CD1c-positive myeloid dendritic cell (primary cell): ENCODE results near the gene FRMD1.

Source experiments
- DNase-seq: peaks from one replicate; pipeline ENCODE4 v3.0.0-alpha.2; 2016; ENCODE audit errors: extremely low spot score

The FRMD1 gene

GRCh38 chr6:168043193-168043847 is 35.7 kb downstream of the FRMD1 start:
- DNase-seq = no peak

GRCh38 chr6:168042426-168043192 is 36.4 kb downstream of the FRMD1 start:
- DNase-seq = no peak

- no peak for DNase-seq
Observed at GRCh38 chr6:168041928-168042327, 37.1 kb downstream of the FRMD1 start.

- DNase-seq = no peak
Observed at GRCh38 chr6:168040856-168041496, 38.0 kb downstream of the FRMD1 start.

GRCh38 chr6:168039849-168040248 is 39.2 kb downstream of the FRMD1 start:
- DNase-seq = no peak

GRCh38 chr6:168039301-168039700 is 39.7 kb downstream of the FRMD1 start:
- DNase-seq = no peak

GRCh38 chr6:168038576-168039140 is 40.4 kb downstream of the FRMD1 start:
- no peak for DNase-seq

GRCh38 chr6:168037856-168038255 is 41.2 kb downstream of the FRMD1 start:
- DNase-seq = no peak

- DNase-seq = no peak
Observed at GRCh38 chr6:168037242-168037641, 41.8 kb downstream of the FRMD1 start.

- no peak for DNase-seq
Observed at GRCh38 chr6:168035661-168036545, 43.1 kb downstream of the FRMD1 start.

- no peak for DNase-seq
Observed at GRCh38 chr6:168035098-168035660, 43.8 kb downstream of the FRMD1 start.

- DNase-seq = no peak
Observed at GRCh38 chr6:168034537-168034936, 44.5 kb downstream of the FRMD1 start.

- no peak for DNase-seq
Observed at GRCh38 chr6:168033791-168034190, 45.2 kb downstream of the FRMD1 start.

GRCh38 chr6:168032005-168032760 is 46.8 kb downstream of the FRMD1 start:
- DNase-seq = no peak

GRCh38 chr6:168031411-168031971 is 47.5 kb downstream of the FRMD1 start:
- DNase-seq = no peak

- DNase-seq = no peak
Observed at GRCh38 chr6:168030908-168031307, 48.1 kb downstream of the FRMD1 start.

GRCh38 chr6:168030218-168030746 is 48.7 kb downstream of the FRMD1 start:
- no peak for DNase-seq

GRCh38 chr6:168029459-168030217 is 49.4 kb downstream of the FRMD1 start:
- DNase-seq = no peak

GRCh38 chr6:168028181-168028580 is 50.8 kb downstream of the FRMD1 start:
- DNase-seq = no peak
